ENCODE measurements around the gene ARHGAP36. TPM values are rescaled to one million over a fixed set of nuclear protein-coding genes. Genes with fewer than 3 reads are reported as not detected.
A peak's percentile ranks its signal among the peaks of the same experiment; 100 is the strongest.

ARHGAP36 gene
- total and polyA plus RNA-seq, 2 donors (not counting 3 experiments of a cell fraction or from before 2014, with no cell fraction given), result not detected

DNA sequence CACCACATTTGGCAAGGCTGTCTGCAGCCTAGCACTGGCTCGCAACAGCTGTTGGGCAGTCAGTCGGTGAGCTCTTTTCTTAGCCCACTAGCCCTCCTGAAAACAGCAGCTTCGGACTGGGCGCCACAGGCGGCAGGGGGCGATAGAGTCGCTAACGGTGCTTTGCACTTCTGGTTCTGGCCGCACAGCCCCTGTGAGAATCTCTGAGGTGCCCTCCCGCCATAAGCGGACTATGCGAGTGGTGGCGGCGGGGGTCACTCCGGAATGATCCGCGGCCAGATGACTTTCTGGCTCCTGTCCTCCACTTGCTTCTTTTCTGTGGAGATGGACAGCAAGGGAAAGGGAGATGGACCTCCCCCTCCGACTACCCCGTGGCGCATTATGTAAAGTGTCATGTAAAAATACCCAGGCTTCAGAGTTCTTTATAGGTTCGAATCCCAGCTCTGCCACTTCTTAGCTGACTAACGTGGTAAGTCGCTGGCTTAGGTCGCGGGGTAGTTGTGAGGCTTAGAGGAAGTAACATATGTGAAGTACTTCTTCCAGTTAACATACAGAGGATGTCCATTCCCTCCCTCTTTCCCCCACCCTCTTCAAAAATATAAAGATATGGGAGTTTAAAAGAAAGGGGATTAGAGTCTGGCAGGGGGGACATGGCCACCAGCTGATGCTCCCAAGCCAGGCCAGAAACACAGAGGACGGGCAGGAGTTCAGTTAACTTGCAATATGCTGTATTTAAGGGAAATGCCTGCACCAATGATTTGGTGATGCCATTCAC lies 11.0 kb downstream of the ARHGAP36 start:
- Histone ChIP-seq H3K4me3 (replicated peaks in 1 of 3; ENCODE audit: insufficient read depth in 1 of 3, low read depth in 1 of 3, low read length in 3 of 3) (no peak overlapping the region), H3K4me1 (ENCODE audit: control insufficient read depth, extremely low read depth, insufficient read depth, low read length) (no peaks in the 10 kb centered on the region), H4K20me1 (replicated peaks; ENCODE audit: control insufficient read depth, extremely low read depth, insufficient read depth, low read length) (no peaks in the 10 kb centered on the region), H2AFZ (ENCODE audit: low read depth, low read length) (no peak overlapping the region), H3K27ac (ENCODE audit: insufficient read depth, low read depth, low read length) (no peak overlapping the region), H3K4me2 (ENCODE audit: insufficient read depth, low read length) (no peak overlapping the region), H3K9me1 (replicated peaks; ENCODE audit: control insufficient read depth, extremely low read depth, insufficient read depth, low read length) (no peaks in the 10 kb centered on the region), H3K27me3 (ENCODE audit: control insufficient read depth in 2 of 2, insufficient read depth in 2 of 2, low read length in 2 of 2) (peaks cover 7 to 9% of the 10 kb centered on the region in 2 experiments), H3K36me3 (ENCODE audit: control insufficient read depth in 2 of 2, extremely low read depth in 1 of 2, insufficient read depth in 2 of 2, low read length in 2 of 2) (no peaks in the 10 kb centered on the region), H3K9ac (replicated peaks; ENCODE audit: extremely low read depth, insufficient read depth, low read length) (no peak overlapping the region), H3K79me2 (ENCODE audit: control insufficient read depth, insufficient read depth, low read length) (no peaks in the 10 kb centered on the region), H3K9me3 (replicated peaks; ENCODE audit: control insufficient read depth, insufficient read depth, low read length) (no peaks in the 10 kb centered on the region)
- CTCF ChIA-PET, result interaction anchor here (0.7 to 1.1 kb wide), 8 partner anchors 11 to 608 kb away, joined by 3 to 6 read pairs (median 4); partner anchors contain the start of gene ARHGAP36
- POLR2A ChIA-PET, result no interaction called here
- intact Hi-C loops (cut with micrococcal nuclease), result no loop called here
- dilution Hi-C loops (cut with MboI; ENCODE audit: extremely low pct_ligation_motif_present, low sequenced_read_pairs), result no loop called here
- DNase-seq (ENCODE audit: low read depth, low spot score) (peak; percentile 6), FAIRE-seq (no peak)
- TF ChIP-seq MAX (IDR thresholded peaks at IDR 0.05; ENCODE audit: insufficient read depth, insufficient read length) (no peak), CTCF (IDR thresholded peaks at IDR 0.05; ENCODE audit: extremely low read depth in 1 of 2, insufficient read depth in 1 of 2, low read depth in 1 of 2, low read length in 2 of 2) (peak; percentile 15 to 44)
- BruUV-seq (replicated peaks), result no TSS peak

DNA sequence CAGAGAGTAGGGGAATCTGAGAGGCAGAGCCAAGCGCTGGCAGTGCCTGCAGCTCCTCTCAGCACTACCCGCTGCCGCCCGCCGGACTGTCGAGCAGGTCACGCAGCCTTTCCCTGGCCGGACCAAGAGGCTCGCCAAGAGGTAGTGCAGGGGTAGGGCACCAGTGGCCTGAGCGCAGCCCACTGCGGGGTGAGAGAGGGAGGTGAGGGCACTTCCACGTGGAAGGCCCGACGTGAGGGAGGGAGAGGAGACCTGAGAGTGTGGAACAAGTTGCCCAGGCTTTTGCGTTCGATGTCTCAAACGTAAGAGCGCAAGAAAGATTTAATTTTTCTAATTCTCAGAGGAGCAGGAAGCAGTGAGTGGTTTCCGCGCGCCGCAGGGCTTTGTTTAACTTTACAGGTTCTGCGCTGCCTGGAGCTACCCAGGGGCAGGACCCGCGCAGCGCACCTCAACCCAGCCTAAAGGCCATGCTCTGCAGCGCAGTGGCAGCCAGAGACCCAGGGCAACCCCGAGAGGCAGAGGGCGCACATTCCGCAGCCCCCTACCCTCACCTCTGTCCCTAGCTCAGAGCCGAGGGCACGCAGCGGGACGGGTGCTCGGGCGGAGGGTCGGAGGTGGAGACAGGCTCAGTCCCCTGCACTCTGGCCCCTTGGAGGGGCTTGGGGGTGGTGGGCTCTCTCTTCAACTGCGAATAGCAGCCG lies 14.9 kb downstream of the ARHGAP36 start:
- no peak for FAIRE-seq
- Histone ChIP-seq H3K9ac (replicated peaks; ENCODE audit: extremely low read depth, insufficient read depth, low read length) (no peak overlapping the region), H3K4me1 (ENCODE audit: control insufficient read depth, extremely low read depth, insufficient read depth, low read length) (no peaks in the 10 kb centered on the region), H3K36me3 (ENCODE audit: control insufficient read depth in 2 of 2, extremely low read depth in 1 of 2, insufficient read depth in 2 of 2, low read length in 2 of 2) (no peaks in the 10 kb centered on the region), H3K4me2 (ENCODE audit: insufficient read depth, low read length) (no peak overlapping the region), H3K27me3 (ENCODE audit: control insufficient read depth in 2 of 2, insufficient read depth in 2 of 2, low read length in 2 of 2) (peaks cover 1 to 2% of the 10 kb centered on the region in 2 experiments), H4K20me1 (replicated peaks; ENCODE audit: control insufficient read depth, extremely low read depth, insufficient read depth, low read length) (no peaks in the 10 kb centered on the region), H3K27ac (ENCODE audit: insufficient read depth, low read depth, low read length) (no peak overlapping the region), H3K9me3 (replicated peaks; ENCODE audit: control insufficient read depth, insufficient read depth, low read length) (no peaks in the 10 kb centered on the region), H2AFZ (ENCODE audit: low read depth, low read length) (no peak overlapping the region), H3K4me3 (replicated peaks in 1 of 3; ENCODE audit: insufficient read depth in 1 of 3, low read depth in 1 of 3, low read length in 3 of 3) (no peak overlapping the region), H3K79me2 (ENCODE audit: control insufficient read depth, insufficient read depth, low read length) (no peaks in the 10 kb centered on the region), H3K9me1 (replicated peaks; ENCODE audit: control insufficient read depth, extremely low read depth, insufficient read depth, low read length) (no peaks in the 10 kb centered on the region)
- intact Hi-C loops (cut with micrococcal nuclease), result no loop called here
- ChIA-PET POLR2A (no interaction called here), CTCF (no interaction called here)
- TF ChIP-seq POLR2A (IDR thresholded peaks at IDR 0.05; ENCODE audit: low read depth, low read length), result no peak
- no peak for TF ChIP-seq MYC (IDR thresholded peaks at IDR 0.05; ENCODE audit: low read depth, low read length)
- TF ChIP-seq JUN (IDR thresholded peaks at IDR 0.05; ENCODE audit: borderline replicate concordance, insufficient read depth, insufficient read length, low read depth), result no peak
- BruUV-seq (replicated peaks), result no TSS peak
- no peak for DNase-seq (ENCODE audit: low read depth, low spot score)
- dilution Hi-C loops (cut with MboI; ENCODE audit: extremely low pct_ligation_motif_present, low sequenced_read_pairs), result no loop called here

Data from endothelial cell of umbilical vein (primary cell).